HT-29 (cell line): ENCODE results near the gene ABI2. TPM values are rescaled to one million over a fixed set of nuclear protein-coding genes. Genes with fewer than 3 reads are reported as not detected.
"Not testable (repeated sequence)": the region's sequence is repeated elsewhere in the genome, so short reads cannot be mapped to it uniquely, and the experiment has no call there.

ENCODE experiments used
- DNase-seq: peaks from one replicate; pipeline ENCODE4 v3.0.0-alpha.2; 2015; ENCODE audit warnings: low spot score
- total RNA-seq: library from RNA; depleted of rRNA; stranded (reverse); fragments of >200 nt; shearing (Covaris generic); gene quantifications from 2 replicates; pipeline ENCODE4 v1.2.3, GENCODE V29; 2014

The ABI2 gene
- total RNA-seq, 1 experiment from 2014 or later = 27.9 TPM

- no peak for DNase-seq
Measured at GRCh38 chr2:203427061-203427460, 98.9 kb downstream of the ABI2 start.

- DNase-seq = not testable (repeated sequence)
Measured at GRCh38 chr2:203429643-203430042, 101.4 kb downstream of the ABI2 start.

- DNase-seq = no peak
Measured at GRCh38 chr2:203431391-203432185, 103.4 kb downstream of the ABI2 start.

GRCh38 chr2:203432811-203433210 lies 104.6 kb downstream of the ABI2 start:
- no peak for DNase-seq

GRCh38 chr2:203436496-203436895 lies 108.3 kb downstream of the ABI2 start:
- no peak for DNase-seq

- DNase-seq = no peak
Measured at GRCh38 chr2:203437511-203437910, 109.3 kb downstream of the ABI2 start.

- DNase-seq = no peak
Measured at GRCh38 chr2:203438528-203438927, 110.3 kb downstream of the ABI2 start.

GRCh38 chr2:203440671-203441070 lies 112.5 kb downstream of the ABI2 start:
- DNase-seq = no peak

GRCh38 chr2:203441463-203441862 lies 113.3 kb downstream of the ABI2 start:
- DNase-seq = no peak

GRCh38 chr2:203442463-203442862 lies 114.3 kb downstream of the ABI2 start:
- no peak for DNase-seq

- DNase-seq = no peak
Measured at GRCh38 chr2:203444738-203445137, 116.5 kb downstream of the ABI2 start.

- no peak for DNase-seq
Measured at GRCh38 chr2:203446071-203446481, 117.9 kb downstream of the ABI2 start.

GRCh38 chr2:203446780-203447179 lies 118.6 kb downstream of the ABI2 start:
- DNase-seq = no peak

GRCh38 chr2:203450561-203450960 lies 122.4 kb downstream of the ABI2 start:
- DNase-seq = no peak

GRCh38 chr2:203451011-203451410 lies 122.8 kb downstream of the ABI2 start:
- DNase-seq = no peak

- DNase-seq = no peak
Measured at GRCh38 chr2:203451689-203452088, 123.5 kb downstream of the ABI2 start.

GRCh38 chr2:203453858-203454451 lies 125.8 kb downstream of the ABI2 start:
- peak; percentile 68 for DNase-seq

GRCh38 chr2:203455209-203455608 lies 127.0 kb downstream of the ABI2 start:
- DNase-seq = no peak

GRCh38 chr2:203461746-203462145 lies 133.6 kb downstream of the ABI2 start:
- no peak for DNase-seq

GRCh38 chr2:203462308-203462707 lies 134.1 kb downstream of the ABI2 start:
- no peak for DNase-seq

GRCh38 chr2:203463266-203463678 lies 135.1 kb downstream of the ABI2 start:
- DNase-seq = no peak

- DNase-seq = no peak
Measured at GRCh38 chr2:203469546-203469945, 141.4 kb downstream of the ABI2 start.

GRCh38 chr2:203470371-203470770 lies 142.2 kb downstream of the ABI2 start:
- no peak for DNase-seq
